ENCODE data around the gene TUSC7.

Gene TUSC7

GRCh38 chr3:116709479-116709878 is at the start of gene TUSC7:
TSS of gene TUSC7 (plus strand) at chr3:116709779.
- DNase-seq (ENCODE audit: low read depth in 1 of 2, low spot score in 1 of 2), result no peak

GRCh38 chr3:116661196-116661595 is 48.4 kb upstream of the TUSC7 start:
- no peak for DNase-seq (ENCODE audit: low read depth in 1 of 2, low spot score in 1 of 2)

DNA sequence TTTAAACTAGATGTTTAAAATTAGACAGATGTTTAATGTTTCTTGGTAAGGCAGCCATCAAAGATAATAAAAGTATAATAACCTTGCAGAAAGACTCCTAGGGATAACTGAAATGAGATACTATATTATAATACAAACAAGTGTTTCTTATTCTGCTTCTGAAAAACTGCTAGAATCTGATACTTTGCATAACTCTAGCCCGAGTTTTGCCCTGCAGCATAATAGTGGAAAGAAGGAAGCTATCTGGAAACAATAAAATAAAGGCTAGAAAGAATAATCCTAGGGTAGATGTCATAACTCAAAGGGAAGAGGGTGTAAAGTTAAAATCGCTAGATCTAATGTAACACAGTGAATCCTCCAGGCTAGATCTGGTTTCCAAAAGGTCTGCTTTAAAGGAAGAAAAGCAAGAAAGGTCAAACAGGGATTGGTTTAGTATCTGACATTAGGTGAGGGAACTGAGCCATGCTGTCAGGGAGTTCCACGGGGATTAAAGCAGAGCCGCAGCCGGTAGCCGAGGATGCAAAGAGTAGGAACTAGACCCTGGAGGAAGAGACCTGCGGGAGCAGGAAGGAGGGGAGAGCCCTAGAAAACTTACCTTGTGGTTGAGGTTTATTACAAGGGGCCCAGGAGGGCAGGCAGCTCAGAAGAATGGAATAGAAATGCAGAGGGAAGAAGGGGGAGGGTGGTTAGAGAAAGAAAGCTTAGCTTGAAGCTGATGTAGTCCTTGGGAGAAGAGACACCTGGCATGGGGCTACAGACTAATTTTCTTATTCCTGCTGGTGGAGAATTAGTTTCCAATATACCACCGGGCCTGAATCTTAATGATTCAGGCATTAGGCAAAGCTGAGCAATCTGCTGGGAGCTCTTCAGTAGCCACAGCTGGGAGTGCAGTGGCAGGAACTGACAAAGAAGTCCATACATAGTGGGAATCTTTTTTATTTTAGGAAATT is 46.1 kb upstream of the TUSC7 start:
- DNase-seq (ENCODE audit: low read depth in 1 of 2, low spot score in 1 of 2), result no peak

DNA sequence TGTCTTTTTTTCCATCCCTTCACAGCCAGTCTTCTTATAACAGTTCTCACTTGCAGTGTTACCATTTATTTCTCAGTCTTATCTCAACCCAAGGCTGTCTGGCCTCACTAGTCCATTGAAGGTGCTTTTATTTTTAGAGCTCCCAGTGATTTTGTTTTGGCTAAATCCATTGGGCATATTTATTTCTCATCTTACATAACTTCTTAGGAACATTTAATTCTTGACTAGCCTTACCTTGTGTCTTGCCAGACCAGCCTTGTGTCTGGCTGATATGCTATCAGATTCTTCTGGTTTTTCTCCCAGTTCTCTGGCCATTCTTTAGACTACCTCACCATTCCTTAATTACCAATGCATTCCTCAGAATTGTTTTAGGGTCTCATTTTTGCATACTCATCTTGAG is 42.3 kb upstream of the TUSC7 start:
- DNase-seq (ENCODE audit: low read depth in 1 of 2, low spot score in 1 of 2), result no peak

DNA sequence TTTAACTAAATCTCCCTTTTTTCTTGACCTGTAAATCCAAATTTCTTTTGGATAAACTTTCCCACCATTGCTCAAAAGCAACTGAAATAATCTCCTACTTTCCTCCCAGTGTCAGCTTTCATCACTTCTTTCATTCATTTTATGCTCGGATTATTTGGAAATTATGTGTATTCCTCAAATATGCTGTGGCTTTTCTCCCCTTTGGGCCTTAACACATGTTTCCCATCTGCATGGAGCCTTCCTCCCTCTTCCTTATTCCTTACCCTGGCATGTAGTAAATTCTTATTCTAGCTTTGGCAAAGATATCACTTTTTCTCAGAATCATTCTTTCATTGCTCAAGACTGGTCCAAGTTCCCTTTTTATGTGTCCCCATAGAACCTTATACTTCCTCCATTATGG is 41.8 kb upstream of the TUSC7 start:
- no peak for DNase-seq (ENCODE audit: low read depth in 1 of 2, low spot score in 1 of 2)

DNA sequence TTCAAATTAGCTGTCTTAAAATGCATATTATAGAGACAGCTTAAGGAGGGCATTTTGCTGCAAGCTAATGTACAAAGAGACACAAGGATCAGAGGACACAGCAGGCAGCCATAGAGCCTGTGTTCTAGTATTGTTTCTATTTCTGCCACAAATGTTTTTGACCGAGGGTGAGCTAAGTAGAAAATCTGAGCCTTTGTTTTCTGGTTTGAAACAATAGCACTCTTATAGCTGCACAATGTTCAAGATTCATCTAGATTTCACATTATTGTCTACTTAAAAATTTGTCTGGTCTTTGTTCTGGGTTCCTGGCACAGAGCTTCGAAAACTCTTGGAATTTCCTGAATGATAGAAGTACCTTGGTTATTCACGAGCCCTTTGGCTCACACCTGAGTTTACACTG is 40.0 kb upstream of the TUSC7 start:
- no peak for DNase-seq (ENCODE audit: low read depth in 1 of 2, low spot score in 1 of 2)

- DNase-seq (ENCODE audit: low read depth in 1 of 2, low spot score in 1 of 2), result no peak
Measured at GRCh38 chr3:116671151-116671550, 38.4 kb upstream of the TUSC7 start.

DNA sequence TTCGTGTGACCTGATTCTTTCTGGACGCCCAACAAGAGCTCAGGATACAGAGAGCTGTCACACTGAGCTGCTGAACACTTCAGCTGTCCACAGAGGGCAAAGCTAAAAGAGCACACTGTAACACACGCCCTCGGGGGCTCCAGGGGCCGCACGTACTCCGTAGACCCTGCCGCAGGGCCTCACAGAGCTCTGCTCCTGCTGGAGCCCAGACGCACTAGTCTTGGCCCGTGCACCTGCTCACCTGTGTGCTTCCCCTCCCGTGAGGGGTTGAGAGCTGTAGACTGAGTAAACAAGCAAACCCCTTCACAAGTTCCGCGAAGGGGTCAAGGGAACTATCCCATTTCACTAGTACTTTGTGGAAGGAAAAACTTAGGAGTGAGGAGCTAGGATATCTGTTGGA is 30.7 kb upstream of the TUSC7 start:
- DNase-seq (ENCODE audit: low read depth in 1 of 2, low spot score in 1 of 2), result no peak

- DNase-seq (ENCODE audit: low read depth in 1 of 2, low spot score in 1 of 2), result no peak
Measured at GRCh38 chr3:116691041-116691440, 18.5 kb upstream of the TUSC7 start.

DNA sequence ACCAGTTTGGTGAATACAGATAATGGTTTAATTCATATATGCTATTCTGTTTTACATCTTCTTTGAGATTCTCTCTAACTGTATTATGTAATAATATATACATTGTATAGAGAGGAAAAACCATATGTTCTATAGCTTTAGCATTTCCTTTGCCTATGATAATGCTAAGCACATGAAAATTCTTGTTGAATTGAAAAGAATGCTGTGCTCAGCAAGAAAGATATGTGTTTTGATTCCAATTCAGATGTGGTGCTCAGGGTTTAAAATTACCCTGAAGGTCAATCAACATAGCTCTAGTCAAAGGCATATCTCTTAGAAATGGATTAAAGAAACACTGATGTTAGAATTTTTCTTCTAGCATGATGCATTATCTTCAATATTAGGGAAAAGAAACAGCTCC is 8.5 kb upstream of the TUSC7 start:
- no peak for DNase-seq (ENCODE audit: low read depth in 1 of 2, low spot score in 1 of 2)

- DNase-seq (ENCODE audit: low read depth in 1 of 2, low spot score in 1 of 2), result no peak
Measured at GRCh38 chr3:116702334-116702733, 7.2 kb upstream of the TUSC7 start.

DNA sequence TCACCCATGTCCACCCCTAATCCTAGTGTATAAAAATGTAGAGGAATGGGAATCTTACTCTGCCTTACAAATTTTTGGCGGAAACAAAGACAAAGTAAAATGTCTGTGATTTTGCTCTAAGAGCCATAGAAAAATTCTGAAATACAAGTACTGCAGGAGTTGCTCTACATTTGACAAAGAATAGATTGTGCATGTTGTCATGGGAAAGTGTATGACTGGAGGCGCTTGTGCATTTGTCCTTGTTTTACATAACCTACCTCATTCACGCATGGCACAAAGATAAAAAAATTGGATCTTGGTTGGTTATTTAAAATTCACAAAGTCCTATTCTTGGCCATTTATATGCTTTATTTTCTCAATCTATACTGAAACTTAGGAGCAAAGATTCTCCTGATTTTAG is 2.0 kb upstream of the TUSC7 start:
- no peak for DNase-seq (ENCODE audit: low read depth in 1 of 2, low spot score in 1 of 2)

DNA sequence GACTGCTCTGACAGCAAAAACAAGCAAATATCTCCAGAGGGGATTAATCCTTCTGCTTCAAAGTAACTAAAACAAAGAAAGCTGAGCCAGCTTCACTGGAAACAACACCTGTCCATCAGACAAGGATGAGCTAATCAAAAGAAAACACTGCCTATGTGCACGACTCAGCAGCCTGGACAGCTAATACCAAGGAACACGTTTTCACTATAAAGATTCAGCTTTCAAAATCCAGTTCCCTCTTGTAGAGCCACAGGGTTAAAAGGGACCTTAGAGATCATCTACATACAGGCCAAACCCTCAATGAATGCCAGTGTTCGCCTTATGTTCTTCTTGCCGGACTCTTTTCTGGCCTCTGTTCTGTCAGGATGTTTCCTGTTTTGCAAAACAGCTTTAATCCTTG is 6.9 kb downstream of the TUSC7 start:
- no peak for DNase-seq (ENCODE audit: low read depth in 1 of 2, low spot score in 1 of 2)

DNA sequence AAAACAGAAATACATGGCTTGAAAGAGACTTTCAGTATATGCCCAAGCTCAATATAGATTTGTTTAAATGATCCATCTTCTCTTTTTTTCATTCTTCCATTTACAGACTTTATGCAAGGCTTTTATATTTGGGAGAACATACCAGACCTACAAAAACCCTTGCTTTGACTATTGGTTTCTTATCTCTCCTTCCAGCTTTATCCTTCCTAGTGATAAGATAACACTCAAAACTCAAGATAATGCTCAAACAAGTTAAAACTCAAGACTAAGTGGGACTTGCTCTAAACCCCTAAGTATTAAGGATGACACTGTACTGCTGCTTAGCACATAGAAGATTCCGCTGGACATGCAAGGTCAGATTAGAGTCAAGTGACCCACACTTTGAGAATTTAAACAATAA is 8.0 kb downstream of the TUSC7 start:
- no peak for DNase-seq (ENCODE audit: low read depth in 1 of 2, low spot score in 1 of 2)

DNA sequence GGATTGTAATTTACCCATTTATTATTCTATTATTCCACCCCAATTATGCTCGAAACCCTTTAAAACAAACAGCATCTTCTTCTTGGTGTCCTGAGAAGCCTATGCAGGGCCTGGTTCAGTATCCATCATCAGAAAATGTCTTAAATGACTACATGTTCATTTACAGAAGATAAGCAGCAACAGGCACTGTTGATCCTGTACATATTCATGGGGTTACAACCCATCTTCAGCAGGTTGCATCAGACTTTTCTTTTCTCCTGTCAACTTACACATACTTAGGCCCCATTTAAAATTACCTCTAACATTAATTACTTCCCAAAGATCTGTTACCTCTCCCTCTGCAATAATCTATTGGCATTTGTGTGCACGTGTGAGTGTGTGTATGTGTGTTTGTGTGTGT is 18.9 kb downstream of the TUSC7 start:
- DNase-seq (ENCODE audit: low read depth in 1 of 2, low spot score in 1 of 2), result no peak

DNA sequence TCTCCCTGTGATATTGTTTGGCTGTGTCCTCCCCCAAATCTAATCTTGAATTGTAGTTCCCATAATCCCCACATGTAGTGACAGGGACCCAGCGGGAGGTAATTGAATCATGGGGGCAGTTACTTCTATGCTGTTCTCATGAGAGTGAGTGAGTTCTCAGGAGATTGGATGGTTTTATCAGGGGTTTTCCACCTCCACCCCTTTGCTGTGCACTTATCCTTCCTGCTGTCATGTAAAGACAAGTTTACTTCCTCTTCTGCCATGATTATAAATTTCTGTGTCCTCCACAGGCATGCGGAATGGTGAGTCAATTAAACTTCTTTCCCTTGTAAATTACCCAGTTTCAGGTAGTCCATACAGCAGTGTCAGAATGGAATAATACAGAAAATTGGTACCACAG is 24.7 kb downstream of the TUSC7 start:
- DNase-seq (ENCODE audit: low read depth in 1 of 2, low spot score in 1 of 2), result no peak

GRCh38 chr3:116739678-116740077 is 30.1 kb downstream of the TUSC7 start:
- no peak for DNase-seq (ENCODE audit: low read depth in 1 of 2, low spot score in 1 of 2)

- no peak for DNase-seq (ENCODE audit: low read depth in 1 of 2, low spot score in 1 of 2)
Measured at GRCh38 chr3:116740293-116740692, 30.7 kb downstream of the TUSC7 start.

- DNase-seq (ENCODE audit: low read depth in 1 of 2, low spot score in 1 of 2), result no peak
Measured at GRCh38 chr3:116741467-116741866, 31.9 kb downstream of the TUSC7 start.

DNA sequence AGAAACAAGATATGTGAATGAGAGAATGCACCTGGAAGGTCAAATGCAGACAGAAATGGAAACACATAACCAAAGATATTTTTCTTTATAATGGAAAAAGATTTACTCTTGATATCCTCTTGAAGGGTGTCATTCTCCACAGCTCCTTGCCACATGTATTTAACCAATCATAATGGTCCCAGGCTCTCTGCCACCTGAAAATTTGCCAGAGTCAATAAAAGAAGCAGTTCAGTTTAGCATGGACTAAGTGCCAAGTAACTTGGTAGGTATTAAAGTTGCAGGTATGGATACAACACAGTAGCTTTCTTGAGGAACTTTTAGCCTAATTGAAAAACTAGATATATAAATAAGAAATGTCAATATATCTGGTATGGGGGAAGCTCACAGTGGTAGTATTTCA is 33.5 kb downstream of the TUSC7 start:
- no peak for DNase-seq (ENCODE audit: low read depth in 1 of 2, low spot score in 1 of 2)

DNA sequence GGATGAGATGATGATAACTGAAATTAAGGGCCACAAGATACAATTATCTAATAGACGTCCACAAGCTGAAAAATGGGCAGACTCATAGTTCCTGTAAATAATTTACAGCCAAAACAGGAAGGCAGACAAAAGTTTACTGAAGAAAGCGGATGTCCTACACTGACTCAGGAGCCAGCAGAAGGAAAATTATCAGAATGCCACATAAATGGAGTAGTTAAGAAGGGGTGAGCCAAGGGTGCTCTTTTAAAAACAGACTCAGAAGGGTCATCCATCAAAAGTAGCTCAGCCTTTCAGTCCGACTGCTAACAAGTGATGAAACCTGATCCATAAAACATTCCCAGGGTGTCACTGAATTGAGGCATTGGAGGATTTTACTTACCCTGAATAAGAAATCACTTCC is 39.8 kb downstream of the TUSC7 start:
- no peak for DNase-seq (ENCODE audit: low read depth in 1 of 2, low spot score in 1 of 2)

- no peak for DNase-seq (ENCODE audit: low read depth in 1 of 2, low spot score in 1 of 2)
Measured at GRCh38 chr3:116757315-116757714, 47.7 kb downstream of the TUSC7 start.

GRCh38 chr3:116759316-116759715 is 49.7 kb downstream of the TUSC7 start:
- no peak for DNase-seq (ENCODE audit: low read depth in 1 of 2, low spot score in 1 of 2)
